MCF 10A (cell line): ENCODE data around the gene SERINC1. TPM values are rescaled to one million over a fixed set of nuclear protein-coding genes. Genes with fewer than 3 reads are reported as not detected.

ENCODE experiments used
- BruUV-seq: library from RNA; stranded (reverse); fragments of 400-500 nt; replicated peaks from 2 replicates; lab custom pipeline; 2021; lab: Mats Ljungman, UMichigan
- CTCF ChIA-PET: fragments of 300-600 bp; sonication (Branson Sonifier 250); formaldehyde crosslinking; extraction: SDS; loops from one replicate; lab custom pipeline; 2021; ENCODE audit warnings: antibody characterized with exemption, inconsistent platforms; lab: Yijun Ruan, JAX
- POLR2A ChIA-PET: fragments of 300-600, 350-650 bp; sonication (Branson Sonifier 250); formaldehyde crosslinking; extraction: SDS; loops from one replicate; lab custom pipeline; 2020; ENCODE audit warnings: antibody characterized with exemption, inconsistent platforms; lab: Yijun Ruan, JAX
- DNase-seq: peaks from one replicate; pipeline ENCODE4 v3.0.0-alpha.2; 2018; ENCODE audit not compliant: unreplicated experiment
- H3K27ac Mint-ChIP-seq: one replicate; pipeline ENCODE4 v1.8.0; 2022; ENCODE audit warnings: mild to moderate bottlenecking, low read depth, mixed read lengths; ENCODE audit not compliant: unreplicated experiment
- H3K27me3 Mint-ChIP-seq: one replicate; pipeline ENCODE4 v1.8.0; 2022; ENCODE audit warnings: mixed read lengths; ENCODE audit not compliant: insufficient read depth, unreplicated experiment
- H3K36me3 Mint-ChIP-seq: one replicate; pipeline ENCODE4 v1.8.0; 2022; ENCODE audit warnings: mild to moderate bottlenecking, moderate library complexity, mixed read lengths; ENCODE audit not compliant: insufficient read depth, unreplicated experiment
- H3K4me1 Mint-ChIP-seq: one replicate; pipeline ENCODE4 v1.8.0; 2022; ENCODE audit warnings: mixed read lengths; ENCODE audit not compliant: insufficient read depth, unreplicated experiment
- H3K4me3 Mint-ChIP-seq: one replicate; pipeline ENCODE4 v1.8.0; 2022; ENCODE audit warnings: mild to moderate bottlenecking, moderate library complexity, mixed read lengths; ENCODE audit not compliant: unreplicated experiment
- H3K9me3 Mint-ChIP-seq: one replicate; pipeline ENCODE4 v1.8.0; 2022; ENCODE audit warnings: mixed read lengths; ENCODE audit not compliant: unreplicated experiment
- CTCF ChIP-seq: fragments of 200-600 bp; IDR thresholded peaks from one replicate; pipeline ENCODE4 v1.8.0; 2022; ENCODE audit warnings: antibody characterized with exemption, mild to moderate bottlenecking; ENCODE audit not compliant: unreplicated experiment
- intact Hi-C: fragments of 100-400 bp; cut with micrococcal nuclease; formaldehyde crosslinking; loops from 2 replicates; pipeline ENCODE4 v1.14.1; 2022
- total RNA-seq: library from RNA; stranded (reverse); gene quantifications from 2 replicates; pipeline ENCODE4 v1.2.3, GENCODE V29; 2022

SERINC1 gene
- total RNA-seq, 1 experiment from 2014 or later = 106 TPM

GRCh38 chr6:122429323-122429722, 42.3 kb downstream of the SERINC1 start:
- Mint-ChIP-seq H3K4me1 (no peaks in the 10 kb centered on the region), H3K4me3 (no peak overlapping the region), H3K27ac (no peak overlapping the region), H3K27me3 (no peaks in the 10 kb centered on the region), H3K36me3 (peaks cover 48% of the 10 kb centered on the region), H3K9me3 (no peaks in the 10 kb centered on the region)
- no TSS peak for BruUV-seq
- TF ChIP-seq CTCF = no peak
- ChIA-PET CTCF (no interaction called here), POLR2A (interaction anchor here (1.0 kb wide), 1 partner anchor 30 kb away, joined by 4 read pairs; the partner anchor contains the start of gene HSF2)
- DNase-seq = peak; percentile 5
- intact Hi-C loops = no loop called here

- no peaks in the 10 kb centered on the region for H3K27me3 Mint-ChIP-seq
- DNase-seq = no peak
- BruUV-seq = no TSS peak
- TF ChIP-seq CTCF = no peak
- no peaks in the 10 kb centered on the region for H3K9me3 Mint-ChIP-seq
- ChIA-PET POLR2A (interaction anchor here (1.0 kb wide), 1 partner anchor 29 kb away, joined by 4 read pairs; the partner anchor contains the start of gene HSF2), CTCF (no interaction called here)
- H3K4me3 Mint-ChIP-seq = no peak overlapping the region
- intact Hi-C loops = no loop called here
- H3K4me1 Mint-ChIP-seq = no peaks in the 10 kb centered on the region
- H3K27ac Mint-ChIP-seq = no peak overlapping the region
- H3K36me3 Mint-ChIP-seq = peaks cover 48% of the 10 kb centered on the region
Observed at GRCh38 chr6:122428781-122429180, 42.8 kb downstream of the SERINC1 start.

DNA sequence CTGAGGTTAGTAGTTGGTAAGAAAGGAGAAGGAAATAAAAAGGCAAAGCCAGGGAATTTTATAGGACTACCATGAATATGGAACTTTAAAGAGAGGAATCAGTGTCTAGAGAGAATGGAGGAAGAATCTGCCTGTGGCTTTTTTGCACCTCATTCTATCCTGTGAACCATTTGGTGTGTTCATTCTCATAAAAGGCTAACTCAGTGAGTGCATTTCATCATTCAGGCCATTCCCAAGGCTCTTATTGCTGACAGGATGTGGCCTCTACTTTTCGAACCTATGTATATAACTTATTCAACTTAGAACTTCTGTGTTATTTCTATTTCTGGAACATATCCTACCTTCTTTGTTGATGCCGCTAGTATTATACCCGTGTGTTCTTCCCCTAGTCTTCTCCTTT, 45.0 kb downstream of the SERINC1 start:
- H3K4me3 Mint-ChIP-seq = no peak overlapping the region
- BruUV-seq = no TSS peak
- H3K27ac Mint-ChIP-seq = no peak overlapping the region
- peaks cover 47% of the 10 kb centered on the region for H3K36me3 Mint-ChIP-seq
- H3K4me1 Mint-ChIP-seq = no peaks in the 10 kb centered on the region
- intact Hi-C loops = no loop called here
- no peaks in the 10 kb centered on the region for H3K27me3 Mint-ChIP-seq
- no peak for DNase-seq
- ChIA-PET POLR2A (interaction anchor here (0.5 to 1.3 kb wide), 3 partner anchors 28 to 530 kb away, joined by 3 to 5 read pairs (median 3); partner anchors contain the start of gene SERINC1), CTCF (interaction anchor here (0.6 to 1.5 kb wide), 2 partner anchors 26 to 52 kb away, joined by 3 read pairs; no protein-coding TSS in a partner anchor)
- H3K9me3 Mint-ChIP-seq = no peaks in the 10 kb centered on the region
- TF ChIP-seq CTCF = no peak

- no peaks in the 10 kb centered on the region for H3K27me3 Mint-ChIP-seq
- ChIA-PET CTCF (no interaction called here), POLR2A (interaction anchor here (0.9 to 2.2 kb wide), 2 partner anchors 10 to 25 kb away, joined by 3 to 11 read pairs; partner anchors contain the start of gene HSF2)
- H3K4me1 Mint-ChIP-seq = no peaks in the 10 kb centered on the region
- intact Hi-C loops = no loop called here
- peak overlapping the region; percentile 75 for H3K27ac Mint-ChIP-seq
- peaks cover 41% of the 10 kb centered on the region for H3K36me3 Mint-ChIP-seq
- no peaks in the 10 kb centered on the region for H3K9me3 Mint-ChIP-seq
- no TSS peak for BruUV-seq
- no peak overlapping the region for H3K4me3 Mint-ChIP-seq
- DNase-seq = no peak
- no peak for TF ChIP-seq CTCF
Observed at GRCh38 chr6:122423734-122424133, 47.9 kb downstream of the SERINC1 start.
